HG03342 (cell line): ENCODE results near the gene GMPPA.

Experiments used
- ATAC-seq: cut with Tn5 transposase; IDR thresholded peaks from one replicate; pipeline ENCODE4 v1.9.1; 2021; ENCODE audit warnings: mild to moderate bottlenecking, moderate library complexity; ENCODE audit not compliant: unreplicated experiment

GMPPA gene

GRCh38 chr2:219537657-219538488 is 39.2 kb downstream of the GMPPA start:
- no peak for ATAC-seq

GRCh38 chr2:219538504-219538951 is 39.8 kb downstream of the GMPPA start:
- ATAC-seq, result no peak

GRCh38 chr2:219538956-219539788 is 40.5 kb downstream of the GMPPA start:
- no peak for ATAC-seq

GRCh38 chr2:219539926-219540678 is 41.4 kb downstream of the GMPPA start:
- ATAC-seq, result no peak

GRCh38 chr2:219540784-219541504 is 42.3 kb downstream of the GMPPA start:
- ATAC-seq, result no peak

GRCh38 chr2:219541611-219542180 is 43.0 kb downstream of the GMPPA start:
- ATAC-seq, result peak; percentile 42

- peak; percentile 41 for ATAC-seq
Measured at GRCh38 chr2:219542931-219543595, 44.4 kb downstream of the GMPPA start.

- peak; percentile 75 for ATAC-seq
Measured at GRCh38 chr2:219543596-219544358, 45.1 kb downstream of the GMPPA start, which contains the start of the genes CHPF and TMEM198. Gene CHPF (minus strand): TSS chr2:219543809. CDS start chr2:219543538, 271 bp downstream. Gene TMEM198 (plus strand): TSS chr2:219544028. CDS start chr2:219544728, 700 bp downstream.

GRCh38 chr2:219544567-219544966 is 45.9 kb downstream of the GMPPA start:
- ATAC-seq, result no peak

GRCh38 chr2:219545295-219545942 is 46.7 kb downstream of the GMPPA start:
- ATAC-seq, result no peak

- ATAC-seq, result no peak
Measured at GRCh38 chr2:219545943-219546352, 47.3 kb downstream of the GMPPA start.

- ATAC-seq, result no peak
Measured at GRCh38 chr2:219547621-219548020, 48.9 kb downstream of the GMPPA start.

GRCh38 chr2:219548990-219549389 is 50.3 kb downstream of the GMPPA start:
- ATAC-seq, result no peak

- ATAC-seq, result no peak
Measured at GRCh38 chr2:219549619-219550018, 50.9 kb downstream of the GMPPA start.

- peak; percentile 17 for ATAC-seq
Measured at GRCh38 chr2:219551441-219552381, 53.0 kb downstream of the GMPPA start.

- ATAC-seq, result peak; percentile 93
Measured at GRCh38 chr2:219552382-219553167, 53.9 kb downstream of the GMPPA start.
